ENCODE measurements around the gene NCOA4.

GRCh38 chr10:46030091-46030937 lies at the start of gene NCOA4:
- peak; percentile 79 to 86 (median 82) for TF ChIP-seq CTCF (IDR thresholded peaks at IDR 0.05)
- TF ChIP-seq POLR2A (IDR thresholded peaks at IDR 0.05) = peak; percentile 35 to 56
